GM21737 (cell line): ENCODE results near the gene ITPKA.
"Not testable (repeated sequence)": the region's sequence is repeated elsewhere in the genome, so short reads cannot be mapped to it uniquely, and the experiment has no call there.

ENCODE experiments used
- ATAC-seq: cut with Tn5 transposase; IDR thresholded peaks from one replicate; pipeline ENCODE4 v1.9.1; 2021; ENCODE audit warnings: mild to moderate bottlenecking, moderate library complexity; ENCODE audit not compliant: unreplicated experiment

Gene ITPKA

DNA sequence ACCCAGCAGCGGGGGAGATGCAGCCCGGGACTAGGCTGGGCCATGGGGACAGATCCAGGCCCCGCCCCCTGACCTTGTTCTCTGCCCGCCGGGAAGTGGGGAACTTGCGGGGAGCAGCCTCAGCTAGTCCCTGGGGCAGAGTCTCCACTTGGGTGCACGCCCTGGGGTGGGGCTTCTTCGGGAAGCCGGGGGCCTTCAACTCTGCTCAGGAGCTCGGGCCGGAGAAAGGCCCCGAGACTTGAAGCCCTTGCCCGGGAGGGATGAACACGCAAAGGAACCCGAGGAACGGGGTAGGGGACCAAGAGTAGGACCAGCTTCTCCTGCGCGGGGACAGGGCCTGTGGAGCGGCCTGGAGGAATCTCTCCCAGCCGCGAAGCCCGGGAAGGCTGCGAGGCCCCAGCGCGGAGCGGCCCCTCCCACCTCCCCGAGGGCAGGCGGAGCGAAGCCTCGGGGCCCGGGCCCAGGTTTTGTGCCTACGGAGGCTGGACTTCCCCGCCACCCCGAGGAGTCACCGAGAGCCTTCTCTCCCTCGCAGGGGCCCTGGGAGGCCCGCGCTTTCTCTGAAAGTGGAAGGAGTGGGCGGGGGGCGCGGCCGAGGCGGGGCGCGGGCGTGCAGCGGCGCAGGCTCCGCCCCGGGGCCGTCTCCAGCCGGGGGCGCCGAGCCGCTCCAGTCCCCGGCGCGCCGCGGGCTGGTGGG, at the start of gene ITPKA:
Gene ITPKA (plus strand): TSS at position 670 of the 697 bp plus-strand sequence. CDS start 54 bp downstream, outside the sequence.
- ATAC-seq, result peak; percentile 59

GRCh38 chr15:41445399-41445798, 48.3 kb upstream of the ITPKA start:
- ATAC-seq, result no peak

GRCh38 chr15:41462084-41462795, 31.4 kb upstream of the ITPKA start:
- no peak for ATAC-seq

- ATAC-seq, result no peak
These were observed 28.6 kb upstream of the ITPKA start for GRCh38 chr15:41464889-41465580.

DNA sequence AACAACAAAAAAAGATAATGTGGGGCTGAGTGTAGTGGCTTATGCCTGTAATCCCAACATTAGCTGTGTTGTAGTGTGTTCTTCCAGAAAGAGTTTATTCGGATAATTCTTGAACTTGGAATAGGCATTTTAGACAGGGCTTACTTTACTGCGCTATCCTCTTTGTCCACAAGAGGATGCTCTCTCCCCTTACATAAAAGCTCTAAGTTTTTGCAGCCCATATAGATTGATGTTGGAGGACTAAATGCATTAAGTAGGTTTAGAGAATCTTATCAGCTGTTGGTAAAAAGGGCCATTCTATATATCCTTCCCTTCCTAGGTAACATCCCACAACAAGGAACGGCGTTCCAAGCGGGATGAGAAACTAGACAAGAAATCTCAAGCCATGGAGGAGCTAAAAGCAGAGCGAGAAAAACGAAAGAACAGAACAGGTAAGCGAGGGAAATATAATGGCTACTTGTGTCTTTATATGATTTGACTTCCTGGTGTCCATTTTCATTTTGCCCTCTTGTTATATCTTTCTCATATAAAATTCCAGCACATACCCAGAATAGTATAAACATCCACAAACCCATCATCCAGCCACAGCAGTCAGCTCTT, 27.8 kb upstream of the ITPKA start:
- no peak for ATAC-seq

DNA sequence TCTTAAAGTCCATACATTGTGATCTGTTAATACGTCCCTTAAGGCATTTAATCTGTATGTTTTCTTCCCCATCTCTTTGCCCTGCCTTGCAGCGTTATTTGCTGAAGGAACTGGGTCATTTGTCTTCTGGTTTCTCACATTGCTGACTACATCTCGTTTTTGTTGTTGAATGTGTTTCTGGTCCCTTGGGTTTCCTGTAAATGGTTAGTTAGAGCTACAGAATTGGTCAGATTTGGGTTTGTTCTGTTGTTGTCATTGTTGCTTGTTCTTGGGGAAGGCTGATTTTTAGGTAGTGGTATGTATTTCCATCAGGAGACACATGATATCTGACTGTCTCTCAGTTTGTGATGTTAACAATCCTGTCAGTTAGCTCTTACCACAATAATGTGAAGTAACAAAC, 27.0 kb upstream of the ITPKA start:
- no peak for ATAC-seq

DNA sequence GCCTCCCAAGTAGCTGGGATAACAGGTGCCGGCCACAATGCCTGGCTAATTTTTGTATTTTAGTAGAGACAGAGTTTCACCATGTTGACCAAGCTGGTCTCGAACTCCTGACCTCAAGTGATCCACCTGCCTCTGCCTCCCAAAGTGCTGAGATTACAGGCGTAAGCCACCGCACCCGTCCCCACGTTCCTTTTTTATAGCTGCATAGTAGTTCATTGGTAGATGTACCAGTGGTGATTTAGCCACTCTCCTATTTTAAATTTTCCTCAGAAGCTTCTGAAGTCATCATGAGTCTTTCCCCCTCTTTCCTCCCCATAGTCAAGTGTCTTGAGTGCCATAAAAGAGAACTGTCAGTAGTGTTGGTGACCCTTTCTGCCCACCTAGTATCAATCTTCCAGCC, 24.0 kb upstream of the ITPKA start:
- not testable (repeated sequence) for ATAC-seq

DNA sequence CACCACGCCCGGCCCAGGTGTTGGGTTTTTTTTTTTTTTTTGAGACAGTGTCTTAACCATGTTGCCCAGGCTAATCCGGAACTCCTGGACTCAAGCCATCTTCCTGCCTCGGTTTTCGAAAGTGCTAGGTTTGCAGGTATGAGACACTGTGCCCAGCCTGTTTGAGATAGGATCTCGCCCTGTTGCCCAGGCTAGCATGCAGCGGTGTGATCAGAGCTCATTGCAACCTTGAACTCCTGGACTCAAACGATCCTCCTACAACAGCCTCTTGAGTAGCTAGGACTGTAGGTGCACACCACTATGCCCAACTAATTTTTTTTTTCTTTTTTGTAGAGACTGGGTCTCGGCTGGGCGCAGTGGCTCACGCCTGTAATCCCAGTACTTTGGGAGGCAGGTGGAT, 20.3 kb upstream of the ITPKA start:
- ATAC-seq, result no peak

DNA sequence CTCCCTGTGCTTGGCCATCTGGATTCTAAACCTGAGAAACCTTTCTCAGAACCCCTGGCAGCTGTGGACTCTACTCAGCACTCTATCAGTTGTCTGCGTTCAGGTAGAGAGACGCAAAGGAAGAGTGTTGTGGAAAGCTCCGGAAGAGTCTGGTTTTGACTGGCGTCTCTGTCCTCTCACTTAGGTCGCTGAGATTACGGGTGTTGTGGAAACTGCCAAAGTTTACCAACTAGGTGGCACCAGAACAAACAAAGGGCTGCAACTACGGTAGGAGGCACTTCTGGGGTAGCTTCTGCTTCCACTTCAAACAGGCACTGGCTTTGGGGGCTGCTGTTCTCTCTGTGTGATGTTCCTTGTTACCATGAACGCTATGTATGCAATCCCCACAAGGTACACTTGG, 19.2 kb upstream of the ITPKA start:
- ATAC-seq, result no peak

- no peak for ATAC-seq
These were observed 18.7 kb upstream of the ITPKA start for GRCh38 chr15:41474941-41475340.

GRCh38 chr15:41476416-41477048, 17.1 kb upstream of the ITPKA start:
- no peak for ATAC-seq

GRCh38 chr15:41480396-41481140, 13.1 kb upstream of the ITPKA start:
- ATAC-seq, result no peak

DNA sequence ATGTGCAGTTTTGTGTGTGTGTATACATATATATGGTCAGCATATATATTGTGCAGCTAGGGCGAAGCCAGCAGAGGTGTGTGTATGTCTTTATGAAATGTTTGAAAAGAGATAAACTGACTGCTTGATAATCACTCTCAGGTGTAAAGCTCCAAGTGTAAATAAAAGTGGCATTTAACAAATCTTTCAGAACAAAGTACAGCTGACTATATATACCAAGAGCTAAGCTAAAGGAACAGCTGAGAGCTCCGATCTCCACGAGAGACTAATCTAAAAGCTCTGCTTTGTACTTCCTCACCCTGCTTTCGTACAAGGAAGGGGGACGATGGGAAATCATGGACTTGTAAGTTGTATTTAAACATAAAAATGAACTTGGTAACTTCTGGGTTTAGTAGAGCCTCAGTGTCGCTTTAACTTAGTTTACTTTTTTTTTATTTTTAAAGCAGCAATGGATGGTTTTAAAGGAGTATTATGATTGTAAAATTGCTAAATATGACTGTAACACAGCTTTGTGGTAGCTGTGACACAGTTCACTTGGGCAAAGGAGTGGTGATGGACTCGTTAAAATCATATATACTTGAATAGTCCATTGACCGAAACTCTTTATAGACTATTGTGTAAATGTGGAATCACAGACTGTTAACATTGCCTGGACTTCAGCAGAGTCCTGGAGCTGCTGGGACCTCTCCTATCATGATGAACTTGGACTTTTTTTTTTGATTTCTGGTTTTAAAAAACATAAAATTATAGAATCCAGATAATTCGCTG, 11.4 kb upstream of the ITPKA start:
- no peak for ATAC-seq

DNA sequence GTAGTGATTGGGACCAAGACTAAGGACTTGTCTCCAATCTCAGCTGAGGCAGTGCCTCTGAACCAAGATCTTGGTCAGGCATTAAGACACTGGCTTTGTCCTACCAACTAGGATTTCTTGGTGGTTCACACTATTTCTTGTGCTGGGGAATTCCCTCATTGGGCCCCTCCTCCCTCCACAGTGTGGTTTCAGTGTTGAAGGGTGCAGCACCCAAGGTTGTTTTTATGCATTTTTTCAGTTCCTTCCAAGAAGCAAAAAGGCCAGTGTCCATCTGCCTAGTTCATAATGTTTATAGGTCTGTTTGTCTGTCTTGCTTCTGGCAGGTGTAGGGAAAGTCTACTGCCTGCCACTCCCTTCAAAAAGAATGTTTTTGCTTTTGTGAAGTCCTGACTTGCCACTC, 10.6 kb upstream of the ITPKA start:
- ATAC-seq, result peak; percentile 61

DNA sequence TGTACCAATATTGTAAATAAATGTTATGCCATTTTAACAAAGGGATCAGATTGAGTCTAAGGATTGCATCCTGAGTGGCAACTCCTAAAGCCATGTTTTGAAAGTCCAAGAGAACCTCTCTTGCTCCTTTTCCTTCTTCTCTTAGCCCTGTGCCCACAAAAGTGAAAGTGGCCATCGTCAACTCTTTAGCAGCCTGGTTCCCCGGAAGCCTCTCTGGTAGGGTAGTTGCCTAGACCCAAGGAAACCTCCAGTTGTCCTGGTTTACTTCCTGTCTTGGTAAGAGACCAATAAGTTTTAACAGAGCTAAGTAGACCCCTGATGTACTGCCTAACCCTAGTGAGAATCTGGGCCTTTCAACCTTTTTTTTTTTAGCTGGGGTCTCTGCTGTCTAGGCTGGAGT, 10.2 kb upstream of the ITPKA start:
- no peak for ATAC-seq

- no peak for ATAC-seq
These were observed 8.6 kb upstream of the ITPKA start for GRCh38 chr15:41484937-41485625.

GRCh38 chr15:41486286-41486685, 7.4 kb upstream of the ITPKA start:
- ATAC-seq, result no peak

GRCh38 chr15:41487381-41487780, 6.3 kb upstream of the ITPKA start:
- no peak for ATAC-seq

DNA sequence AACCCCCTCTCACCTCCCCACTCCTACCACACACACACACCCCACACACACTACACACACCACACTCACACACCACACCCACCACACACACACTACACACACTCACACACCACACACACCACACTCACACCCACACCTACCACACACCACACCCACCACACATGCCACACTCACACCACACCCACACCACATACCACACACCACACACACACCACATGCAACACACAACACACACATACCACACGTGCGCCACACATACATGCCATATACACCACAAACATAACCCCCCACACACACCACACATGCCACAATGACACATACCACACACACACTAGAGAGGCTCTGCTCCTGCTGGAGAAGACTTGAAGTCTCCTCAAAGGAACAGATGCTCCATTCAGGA, 5.9 kb upstream of the ITPKA start:
- no peak for ATAC-seq
